ENCODE measurements around the gene HDAC9. TPM values are rescaled to one million over a fixed set of nuclear protein-coding genes. Genes with fewer than 3 reads are reported as not detected.

Gene HDAC9
- total and polyA plus RNA-seq, 12 donors: 2.6 to 23.1 (median 7.5) TPM

DNA sequence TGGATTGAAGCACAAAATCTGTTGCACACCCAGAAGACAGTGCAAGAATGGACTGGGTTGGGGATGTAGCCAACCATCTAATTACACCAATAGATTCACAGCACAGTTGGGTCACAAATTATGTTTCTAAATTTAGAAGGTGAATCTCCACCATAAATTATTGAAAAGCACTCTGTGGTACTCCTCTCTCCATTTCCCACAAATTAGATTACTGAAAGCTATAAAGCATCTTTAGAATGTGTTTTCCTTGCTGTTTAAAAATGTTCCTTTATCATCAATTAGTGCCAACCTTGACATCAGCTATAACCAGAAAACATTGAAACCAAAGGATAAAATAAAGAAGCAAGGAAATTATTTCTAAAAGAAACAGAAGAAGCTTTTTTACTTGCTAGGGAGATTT lies 39.9 kb upstream of the HDAC9 start:
- DNase-seq: no peak
- Histone ChIP-seq H3K9me3 (replicated peaks in 1 of 3) (no peaks in the 10 kb centered on the region), H3K4me1 (replicated peaks in 1 of 2) (no peaks in the 10 kb centered on the region), H3K4me3 (no peak overlapping the region), H3K27ac (no peak overlapping the region), H3K36me3 (replicated peaks in 1 of 2) (no peaks in the 10 kb centered on the region), H3K27me3 (no peaks in the 10 kb centered on the region)
- intact Hi-C loops (cut with DNase I): no loop called here
- TF ChIP-seq CTCF (IDR thresholded peaks at IDR 0.05) (no peak), POLR2A (IDR thresholded peaks at IDR 0.05) (no peak)

GRCh38 chr7:18457832-18458231 lies 37.7 kb upstream of the HDAC9 start:
- Histone ChIP-seq H3K9me3 (replicated peaks in 1 of 3) (no peaks in the 10 kb centered on the region), H3K4me3 (no peak overlapping the region), H3K27me3 (no peaks in the 10 kb centered on the region), H3K4me1 (replicated peaks in 1 of 2) (no peaks in the 10 kb centered on the region), H3K36me3 (replicated peaks in 1 of 2) (no peaks in the 10 kb centered on the region), H3K27ac (no peak overlapping the region)
- TF ChIP-seq CTCF (IDR thresholded peaks at IDR 0.05) (no peak), POLR2A (IDR thresholded peaks at IDR 0.05) (no peak)
- intact Hi-C loops (cut with DNase I): no loop called here
- WGBS, 4 donors: 52 to 65% (median 59%) methylated on average over 6 of the region's 6 CpGs
- peak in 1 of 7 donors; percentile 2 for DNase-seq

DNA sequence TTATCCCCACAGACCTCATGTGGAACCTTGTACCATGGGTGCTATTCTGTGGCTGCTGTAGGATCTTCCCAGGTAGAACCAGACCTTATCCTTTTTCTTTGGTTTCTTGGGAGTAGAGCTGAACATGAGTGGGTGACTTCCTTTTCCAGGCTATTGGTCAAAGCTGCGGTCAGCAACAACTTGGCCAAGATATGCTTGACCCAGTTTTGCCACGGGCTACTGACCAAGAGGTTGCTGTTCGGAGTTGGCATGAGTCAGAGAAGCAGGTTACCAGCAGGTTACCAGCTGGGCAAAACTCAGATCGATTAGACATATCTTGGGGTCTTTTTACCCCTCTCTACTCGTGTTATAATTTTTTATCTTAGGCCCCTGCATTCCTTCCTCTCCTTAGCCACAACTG lies 36.7 kb upstream of the HDAC9 start:
- 41 to 78% (median 63%) methylated on average over 5 of the region's 5 CpGs for WGBS, 4 donors
- H3K4me3 ChIP-seq: no peak overlapping the region
- no peaks in the 10 kb centered on the region for H3K9me3 ChIP-seq (replicated peaks in 1 of 3)

DNA sequence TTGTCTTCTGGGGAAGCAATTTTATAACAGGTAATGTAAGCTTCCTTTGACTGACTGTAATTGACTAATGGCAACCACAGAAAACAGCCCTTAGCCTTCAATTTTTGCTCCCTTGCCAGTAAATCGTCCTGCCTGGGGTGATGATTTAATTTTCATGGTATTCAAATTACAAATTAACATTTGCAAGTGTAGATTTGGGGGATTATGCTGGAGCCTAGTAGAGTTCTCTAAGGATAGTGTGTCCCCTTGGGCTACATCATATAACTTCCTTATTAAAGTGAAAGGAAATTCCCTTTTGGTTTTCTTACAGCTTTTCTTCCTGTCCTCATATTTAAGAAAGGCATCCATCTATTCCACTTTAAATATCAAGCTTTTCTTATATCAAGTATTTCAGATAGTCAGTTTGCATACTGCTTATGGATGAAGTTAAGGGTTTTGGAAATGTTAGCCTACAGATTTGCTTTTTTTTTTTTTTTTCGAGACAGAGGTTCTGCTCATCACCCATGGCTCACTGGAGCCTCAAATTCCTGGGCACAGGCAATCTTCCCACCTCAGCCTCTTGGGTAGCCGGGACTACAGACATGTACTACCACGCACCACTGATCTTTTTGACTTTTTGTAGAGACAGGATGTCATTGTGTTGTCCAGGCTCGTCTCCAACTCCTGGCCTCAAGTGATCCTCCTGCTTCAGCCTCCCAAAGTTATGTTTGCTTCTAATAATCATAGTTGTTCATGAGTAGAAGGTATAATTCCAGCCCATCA lies 35.9 kb upstream of the HDAC9 start:
- intact Hi-C loops (cut with DNase I): no loop called here
- no peaks in the 10 kb centered on the region for H3K9me3 ChIP-seq (replicated peaks in 1 of 3)
- WGBS, 4 donors: 71 to 78% (median 71%) methylated on average over 5 of the region's 5 CpGs

More for the DNA sequence above, 36.7 kb upstream of the HDAC9 start:
- TF ChIP-seq POLR2A (IDR thresholded peaks at IDR 0.05) (no peak), CTCF (IDR thresholded peaks at IDR 0.05) (no peak)
- intact Hi-C loops (cut with DNase I): no loop called here
- Histone ChIP-seq H3K4me1 (replicated peaks in 1 of 2) (no peaks in the 10 kb centered on the region), H3K27me3 (no peaks in the 10 kb centered on the region), H3K36me3 (replicated peaks in 1 of 2) (no peaks in the 10 kb centered on the region), H3K27ac (no peak overlapping the region)
- peak in 1 of 7 donors; percentile 16 for DNase-seq

More for the DNA sequence above, 35.9 kb upstream of the HDAC9 start:
- Histone ChIP-seq H3K36me3 (replicated peaks in 1 of 2) (no peaks in the 10 kb centered on the region), H3K27me3 (no peaks in the 10 kb centered on the region), H3K4me3 (no peak overlapping the region), H3K4me1 (replicated peaks in 1 of 2) (no peaks in the 10 kb centered on the region), H3K27ac (no peak overlapping the region)
- no peak for TF ChIP-seq POLR2A (IDR thresholded peaks at IDR 0.05)
- TF ChIP-seq CTCF (IDR thresholded peaks at IDR 0.05): no peak
- DNase-seq: no peak

All from adrenal gland (tissue), 12 donors.